ENCODE data around the gene CRACDL.

The CRACDL gene

GRCh38 chr2:98935777-98936352 lies at the start of gene CRACDL:
Gene CRACDL, minus strand, starts transcription at chr2:98936225. Its CDS starts 89,425 bp downstream, at chr2:98846800.
- in situ Hi-C loops (cut with MboI; ENCODE audit: low sequenced_read_pairs): no loop called here

- in situ Hi-C loops (cut with MboI; ENCODE audit: low sequenced_read_pairs): no loop called here
These were observed 39.6 kb upstream of the CRACDL start for GRCh38 chr2:98975611-98976010.

GRCh38 chr2:98972582-98973167 lies 36.6 kb upstream of the CRACDL start:
- in situ Hi-C loops (cut with MboI; ENCODE audit: low sequenced_read_pairs): no loop called here

GRCh38 chr2:98959810-98960507 lies 23.9 kb upstream of the CRACDL start:
- in situ Hi-C loops (cut with MboI; ENCODE audit: low sequenced_read_pairs): no loop called here

GRCh38 chr2:98952966-98953365 lies 16.9 kb upstream of the CRACDL start:
- in situ Hi-C loops (cut with MboI; ENCODE audit: low sequenced_read_pairs): no loop called here

GRCh38 chr2:98948956-98949739 lies 13.1 kb upstream of the CRACDL start:
- in situ Hi-C loops (cut with MboI; ENCODE audit: low sequenced_read_pairs): no loop called here

- in situ Hi-C loops (cut with MboI; ENCODE audit: low sequenced_read_pairs): no loop called here
These were observed 11.5 kb upstream of the CRACDL start for GRCh38 chr2:98947554-98947953.

GRCh38 chr2:98946855-98947254 lies 10.8 kb upstream of the CRACDL start:
- in situ Hi-C loops (cut with MboI; ENCODE audit: low sequenced_read_pairs): no loop called here

- in situ Hi-C loops (cut with MboI; ENCODE audit: low sequenced_read_pairs): no loop called here
These were observed 8.8 kb upstream of the CRACDL start for GRCh38 chr2:98944775-98945174.

GRCh38 chr2:98940102-98940501 lies 4.1 kb upstream of the CRACDL start:
- in situ Hi-C loops (cut with MboI; ENCODE audit: low sequenced_read_pairs): no loop called here

GRCh38 chr2:98937906-98938305 lies 1.9 kb upstream of the CRACDL start:
- in situ Hi-C loops (cut with MboI; ENCODE audit: low sequenced_read_pairs): no loop called here

- in situ Hi-C loops (cut with MboI; ENCODE audit: low sequenced_read_pairs): no loop called here
These were observed 627 bp upstream of the CRACDL start for GRCh38 chr2:98936353-98937351.

GRCh38 chr2:98935111-98935770 lies 784 bp downstream of the CRACDL start:
- in situ Hi-C loops (cut with MboI; ENCODE audit: low sequenced_read_pairs): no loop called here

GRCh38 chr2:98932778-98933343 lies 3.2 kb downstream of the CRACDL start:
- in situ Hi-C loops (cut with MboI; ENCODE audit: low sequenced_read_pairs): no loop called here

- in situ Hi-C loops (cut with MboI; ENCODE audit: low sequenced_read_pairs): no loop called here
These were observed 3.9 kb downstream of the CRACDL start for GRCh38 chr2:98932164-98932563.

- in situ Hi-C loops (cut with MboI; ENCODE audit: low sequenced_read_pairs): no loop called here
These were observed 4.4 kb downstream of the CRACDL start for GRCh38 chr2:98931596-98931995.

GRCh38 chr2:98929920-98930319 lies 6.1 kb downstream of the CRACDL start:
- in situ Hi-C loops (cut with MboI; ENCODE audit: low sequenced_read_pairs): no loop called here

GRCh38 chr2:98928242-98928641 lies 7.8 kb downstream of the CRACDL start:
- in situ Hi-C loops (cut with MboI; ENCODE audit: low sequenced_read_pairs): no loop called here

- in situ Hi-C loops (cut with MboI; ENCODE audit: low sequenced_read_pairs): no loop called here
These were observed 9.0 kb downstream of the CRACDL start for GRCh38 chr2:98927027-98927426.

GRCh38 chr2:98926601-98927000 lies 9.4 kb downstream of the CRACDL start:
- in situ Hi-C loops (cut with MboI; ENCODE audit: low sequenced_read_pairs): no loop called here
